ENCODE measurements around the gene TECPR1.

DNA sequence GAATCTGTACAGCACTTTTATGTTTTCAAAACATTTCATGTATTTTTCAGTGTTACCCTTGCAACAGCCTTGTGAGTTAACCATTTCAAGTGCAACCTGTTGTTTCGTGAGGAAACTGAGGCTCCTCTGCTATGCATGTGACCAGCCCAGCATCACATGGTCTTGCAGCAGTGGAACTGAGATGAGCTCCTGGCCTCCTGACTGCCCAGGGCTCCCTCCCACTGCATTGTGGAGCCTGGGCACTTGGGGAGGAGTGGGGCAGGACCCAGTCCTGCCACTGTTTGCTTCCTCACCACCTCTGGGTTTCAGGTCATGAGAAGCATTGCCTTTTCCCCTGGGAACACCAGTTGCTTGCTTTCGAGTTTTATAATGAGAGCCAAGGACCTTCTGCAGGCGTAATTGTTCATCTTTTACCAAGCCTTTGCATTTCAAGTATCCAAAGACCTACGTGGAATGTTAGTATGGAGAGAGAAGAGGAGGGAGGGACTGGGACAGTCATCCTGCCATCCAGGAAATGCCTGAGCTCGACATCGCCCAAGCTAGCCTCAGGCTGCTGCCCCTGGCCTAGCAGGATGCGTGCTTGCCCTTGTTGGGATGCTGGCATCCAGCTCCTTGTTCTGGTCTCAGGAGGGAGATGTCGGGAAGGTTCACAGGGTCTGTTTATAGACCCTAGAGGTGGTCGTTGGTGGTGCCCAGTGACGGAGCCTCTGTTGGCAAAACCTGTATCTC lies 73.1 kb downstream of the TECPR1 start:
- TF ChIP-seq, protein P1, sequence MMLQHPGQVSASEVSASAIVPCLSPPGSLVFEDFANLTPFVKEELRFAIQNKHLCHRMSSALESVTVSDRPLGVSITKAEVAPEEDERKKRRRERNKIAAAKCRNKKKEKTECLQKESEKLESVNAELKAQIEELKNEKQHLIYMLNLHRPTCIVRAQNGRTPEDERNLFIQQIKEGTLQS (CRISPR knock-in tag; conservative IDR thresholded peaks at IDR 0.05): no peak
- no peak for TF ChIP-seq E2F1 (CRISPR knock-in tag; IDR thresholded peaks at IDR 0.05)
- no peak for TF ChIP-seq ELF4 (CRISPR knock-in tag; IDR thresholded peaks at IDR 0.05; ENCODE audit: low read depth)
- TF ChIP-seq, protein P2, sequence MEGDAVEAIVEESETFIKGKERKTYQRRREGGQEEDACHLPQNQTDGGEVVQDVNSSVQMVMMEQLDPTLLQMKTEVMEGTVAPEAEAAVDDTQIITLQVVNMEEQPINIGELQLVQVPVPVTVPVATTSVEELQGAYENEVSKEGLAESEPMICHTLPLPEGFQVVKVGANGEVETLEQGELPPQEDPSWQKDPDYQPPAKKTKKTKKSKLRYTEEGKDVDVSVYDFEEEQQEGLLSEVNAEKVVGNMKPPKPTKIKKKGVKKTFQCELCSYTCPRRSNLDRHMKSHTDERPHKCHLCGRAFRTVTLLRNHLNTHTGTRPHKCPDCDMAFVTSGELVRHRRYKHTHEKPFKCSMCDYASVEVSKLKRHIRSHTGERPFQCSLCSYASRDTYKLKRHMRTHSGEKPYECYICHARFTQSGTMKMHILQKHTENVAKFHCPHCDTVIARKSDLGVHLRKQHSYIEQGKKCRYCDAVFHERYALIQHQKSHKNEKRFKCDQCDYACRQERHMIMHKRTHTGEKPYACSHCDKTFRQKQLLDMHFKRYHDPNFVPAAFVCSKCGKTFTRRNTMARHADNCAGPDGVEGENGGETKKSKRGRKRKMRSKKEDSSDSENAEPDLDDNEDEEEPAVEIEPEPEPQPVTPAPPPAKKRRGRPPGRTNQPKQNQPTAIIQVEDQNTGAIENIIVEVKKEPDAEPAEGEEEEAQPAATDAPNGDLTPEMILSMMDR (IDR thresholded peaks at IDR 0.05): no peak
- TF ChIP-seq NR1H2 (CRISPR knock-in tag; IDR thresholded peaks at IDR 0.05): no peak
- TF ChIP-seq NR3C1 (CRISPR knock-in tag; conservative IDR thresholded peaks at IDR 0.05; ENCODE audit: low read depth): no peak
- no peak for TF ChIP-seq CREB1 (CRISPR knock-in tag; IDR thresholded peaks at IDR 0.05)
- TF ChIP-seq, protein P3, sequence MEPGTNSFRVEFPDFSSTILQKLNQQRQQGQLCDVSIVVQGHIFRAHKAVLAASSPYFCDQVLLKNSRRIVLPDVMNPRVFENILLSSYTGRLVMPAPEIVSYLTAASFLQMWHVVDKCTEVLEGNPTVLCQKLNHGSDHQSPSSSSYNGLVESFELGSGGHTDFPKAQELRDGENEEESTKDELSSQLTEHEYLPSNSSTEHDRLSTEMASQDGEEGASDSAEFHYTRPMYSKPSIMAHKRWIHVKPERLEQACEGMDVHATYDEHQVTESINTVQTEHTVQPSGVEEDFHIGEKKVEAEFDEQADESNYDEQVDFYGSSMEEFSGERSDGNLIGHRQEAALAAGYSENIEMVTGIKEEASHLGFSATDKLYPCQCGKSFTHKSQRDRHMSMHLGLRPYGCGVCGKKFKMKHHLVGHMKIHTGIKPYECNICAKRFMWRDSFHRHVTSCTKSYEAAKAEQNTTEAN (CRISPR knock-in tag; IDR thresholded peaks at IDR 0.05): no peak
- no peak for TF ChIP-seq ZNF232 (CRISPR knock-in tag; IDR thresholded peaks at IDR 0.05)
- no peak for TF ChIP-seq CDX4 (CRISPR knock-in tag; IDR thresholded peaks at IDR 0.05; ENCODE audit: borderline replicate concordance)
